ENCODE data around the gene NCOR1. TPM values are rescaled to one million over a fixed set of nuclear protein-coding genes. Genes with fewer than 3 reads are reported as not detected.

Gene NCOR1
- total and polyA plus RNA-seq, 2 of the 8 experiments (the other 6 are each of a cell fraction or from before 2014, with no cell fraction given), result 65.4 to 142 TPM

DNA sequence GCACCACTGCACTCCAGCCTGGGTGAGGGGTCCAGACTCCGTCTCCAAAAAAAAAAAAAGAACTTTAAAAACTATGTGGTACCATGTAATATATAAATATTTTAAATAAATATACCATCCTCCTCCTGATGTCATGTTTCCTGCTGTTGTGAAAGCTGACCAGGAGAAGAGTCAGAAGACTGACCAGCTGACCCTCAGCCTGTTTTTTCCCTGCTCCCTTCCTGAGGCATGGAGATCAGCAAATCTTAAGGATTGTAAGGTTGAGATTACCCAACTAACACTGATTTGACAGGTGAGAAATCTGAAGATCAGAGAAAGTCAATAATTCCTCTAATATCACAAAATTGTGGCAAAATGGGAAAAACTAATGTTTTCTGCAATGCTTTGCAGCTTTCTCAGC is 18.1 kb downstream of the NCOR1 start:
- WGBS, 2 experiments (ENCODE audit: extremely low coverage in 1 of 2, insufficient coverage in 1 of 2, insufficient read length in 1 of 2, insufficient replicate concordance in 2 of 2, low coverage in 1 of 2, low lambda C conversion rate in 2 of 2, missing lambda C conversion rate in 1 of 2), result 100% methylated on average over 1 of the region's 1 CpG; no CpG with 5 or more reads in 1 of the 2 experiments
- POLR2A ChIA-PET (ENCODE audit: partially characterized antibody), result no interaction called here
- H2AFZ ChIP-seq (ENCODE audit: low read length), result no peak overlapping the region

More for the DNA sequence above, 18.1 kb downstream of the NCOR1 start:
- no peak overlapping the region for H2BK12ac ChIP-seq (ENCODE audit: low read depth, low read length)
- H4K8ac ChIP-seq (ENCODE audit: extremely low read depth, insufficient read depth, low read length), result no peak overlapping the region
- H3K4me3 ChIP-seq (ENCODE audit: extremely low read depth in 1 of 4, insufficient read depth in 2 of 4, low read depth in 3 of 4, low read length in 4 of 4), result no peak overlapping the region
- no peak for TF ChIP-seq GTF2F1 (IDR thresholded peaks at IDR 0.05; ENCODE audit: borderline replicate concordance, low read depth, low read length)
- no peak for TF ChIP-seq MAFK (IDR thresholded peaks at IDR 0.05; ENCODE audit: low read depth, low read length)
- no peak for TF ChIP-seq JUN (IDR thresholded peaks at IDR 0.05; ENCODE audit: low read depth, low read length)
- no peak for TF ChIP-seq CBX5 (IDR thresholded peaks at IDR 0.05; ENCODE audit: low read depth, low read length)
- no peak for TF ChIP-seq EZH2 (IDR thresholded peaks at IDR 0.05; ENCODE audit: low read depth, low read length, severe bottlenecking)
- TF ChIP-seq SP2 (IDR thresholded peaks at IDR 0.05; ENCODE audit: low read length), result no peak
- no peak for TF ChIP-seq BACH1 (IDR thresholded peaks at IDR 0.05; ENCODE audit: low read length)
- TF ChIP-seq SAP30 (IDR thresholded peaks at IDR 0.05; ENCODE audit: insufficient read depth, insufficient replicate concordance, low read length), result no peak
- no peak for TF ChIP-seq RBBP5 (IDR thresholded peaks at IDR 0.05; ENCODE audit: borderline replicate concordance, low read depth, low read length)
- TF ChIP-seq, protein P1, sequence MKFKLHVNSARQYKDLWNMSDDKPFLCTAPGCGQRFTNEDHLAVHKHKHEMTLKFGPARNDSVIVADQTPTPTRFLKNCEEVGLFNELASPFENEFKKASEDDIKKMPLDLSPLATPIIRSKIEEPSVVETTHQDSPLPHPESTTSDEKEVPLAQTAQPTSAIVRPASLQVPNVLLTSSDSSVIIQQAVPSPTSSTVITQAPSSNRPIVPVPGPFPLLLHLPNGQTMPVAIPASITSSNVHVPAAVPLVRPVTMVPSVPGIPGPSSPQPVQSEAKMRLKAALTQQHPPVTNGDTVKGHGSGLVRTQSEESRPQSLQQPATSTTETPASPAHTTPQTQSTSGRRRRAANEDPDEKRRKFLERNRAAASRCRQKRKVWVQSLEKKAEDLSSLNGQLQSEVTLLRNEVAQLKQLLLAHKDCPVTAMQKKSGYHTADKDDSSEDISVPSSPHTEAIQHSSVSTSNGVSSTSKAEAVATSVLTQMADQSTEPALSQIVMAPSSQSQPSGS (IDR thresholded peaks at IDR 0.05; ENCODE audit: low read length), result no peak
- no peak for TF ChIP-seq RNF2 (IDR thresholded peaks at IDR 0.05; ENCODE audit: borderline replicate concordance, low read depth, low read length, missing control alignments, poor library complexity, severe bottlenecking)
- no peak overlapping the region for H3K23ac ChIP-seq (ENCODE audit: insufficient read length)
- no peaks in the 10 kb centered on the region for H4K20me1 ChIP-seq (replicated peaks in 1 of 2; ENCODE audit: control insufficient read depth in 1 of 2, insufficient read depth in 2 of 2, low read length in 2 of 2)
- H3K56ac ChIP-seq (replicated peaks; ENCODE audit: insufficient read length, low read depth, low read length), result no peak overlapping the region
- no peaks in the 10 kb centered on the region for H3K79me1 ChIP-seq (ENCODE audit: low read depth, low read length)
- no peak overlapping the region for H4K5ac ChIP-seq (ENCODE audit: insufficient read length, low read depth, low read length)
- H2BK5ac ChIP-seq (ENCODE audit: low read depth, low read length), result no peak overlapping the region
- H4K91ac ChIP-seq (replicated peaks; ENCODE audit: insufficient read length, low read length), result no peak overlapping the region
- H2BK120ac ChIP-seq (replicated peaks; ENCODE audit: low read depth, low read length), result no peak overlapping the region
- CTCF ChIA-PET (ENCODE audit: partially characterized antibody), result no interaction called here
- no peaks in the 10 kb centered on the region for H3K23me2 ChIP-seq (ENCODE audit: low read depth, low read length)
- no peaks in the 10 kb centered on the region for H3K27me3 ChIP-seq (replicated peaks in 1 of 4; ENCODE audit: control insufficient read depth in 3 of 4, extremely low read depth in 1 of 4, insufficient read depth in 3 of 4, low read length in 3 of 4)
- H3K9me3 ChIP-seq (ENCODE audit: insufficient read depth in 2 of 2, low read depth in 1 of 2, low read length in 1 of 2), result no peaks in the 10 kb centered on the region
- H3K4ac ChIP-seq (replicated peaks; ENCODE audit: insufficient read length, low read depth, low read length), result no peak overlapping the region
- peaks cover 4 to 57% of the 10 kb centered on the region in 2 experiments for H3K79me2 ChIP-seq (ENCODE audit: control insufficient read depth in 1 of 2, insufficient read depth in 2 of 2, low read length in 2 of 2)
- DNase-seq (ENCODE audit: low read depth in 1 of 2, low spot score in 2 of 2), result no peak
- peaks cover 0 to 3% (median 1%) of the 10 kb centered on the region in 4 experiments; a peak in 4 of 7 replicates for H3K4me1 ChIP-seq (replicated peaks in 1 of 4; ENCODE audit: control insufficient read depth in 3 of 4, insufficient read depth in 4 of 4, low read length in 3 of 4)
- FAIRE-seq, result no peak
- no peak overlapping the region for H2AK5ac ChIP-seq (ENCODE audit: low read depth, low read length)
- no peak overlapping the region for H2BK15ac ChIP-seq (ENCODE audit: low read length)
- no peak overlapping the region for H3K18ac ChIP-seq (ENCODE audit: extremely low read depth, low read length)
- H3K27ac ChIP-seq (ENCODE audit: low read depth, low read length), result no peak overlapping the region
- H3K14ac ChIP-seq (ENCODE audit: insufficient read length), result no peak overlapping the region
- no peak overlapping the region for H3K9ac ChIP-seq (replicated peaks in 1 of 4; ENCODE audit: extremely low read depth in 1 of 4, low read depth in 3 of 4, low read length in 3 of 4)
- no peak overlapping the region for H2BK20ac ChIP-seq (ENCODE audit: low read length)
- no peak overlapping the region for H3K4me2 ChIP-seq (ENCODE audit: insufficient read depth in 1 of 2, low read depth in 2 of 2, low read length in 2 of 2)
- H3K36me3 ChIP-seq (ENCODE audit: control insufficient read depth in 2 of 4, insufficient read depth in 4 of 4, low read length in 3 of 4), result peaks cover 0 to 7% (median under 1%) of the 10 kb centered on the region in 4 experiments; a peak in 4 of 8 replicates
